K562 (cell line): ENCODE measurements around the gene SEPHS2. TPM values are rescaled to one million over a fixed set of nuclear protein-coding genes. Genes with fewer than 3 reads are reported as not detected.
A peak's percentile ranks its signal among the peaks of the same experiment; 100 is the strongest.

Experiments
- ADNP ChIP-seq: fragments of 200-800 bp; sonication (Bioruptor generic); IDR thresholded peaks from 2 replicates; pipeline ENCODE4 v1.6.1; 2016; ENCODE audit warnings: missing genetic modification characterization, missing compliant biosample characterization
- CCNT2 ChIP-seq: IDR thresholded peaks from 2 replicates; pipeline ENCODE4 v1.6.1; 2011; ENCODE audit warnings: borderline replicate concordance, low read depth, mild to moderate bottlenecking, moderate library complexity, mixed read lengths, low read length; ENCODE audit not compliant: insufficient read length; ENCODE audit errors: extremely low read depth
- CEBPZ ChIP-seq: fragments of 150-350 bp; IDR thresholded peaks from 2 replicates; pipeline ENCODE4 v1.6.1; 2014; ENCODE audit warnings: low read depth, mild to moderate bottlenecking, low read length, borderline replicate concordance
- DIDO1 ChIP-seq: fragments of 450-650 bp; IDR thresholded peaks from 2 replicates; pipeline ENCODE4 v1.6.1; 2016; ENCODE audit warnings: low read depth, missing biosample characterization, missing genetic modification characterization
- FIP1L1 ChIP-seq: fragments of 200-400 bp; formaldehyde crosslinking; IDR thresholded peaks from 2 replicates; pipeline ENCODE4 v1.6.1; 2018; ENCODE audit warnings: mild to moderate bottlenecking, low read depth, low read length; ENCODE audit not compliant: poor library complexity, severe bottlenecking
- FOXP4 ChIP-seq: sonication (generic); formaldehyde crosslinking; IDR thresholded peaks from 2 replicates; pipeline ENCODE4 v1.8.0; 2022; ENCODE audit warnings: mild to moderate bottlenecking, missing genetic modification reagents, borderline replicate concordance
- IRF2 ChIP-seq: sonication (generic); formaldehyde crosslinking; IDR thresholded peaks from 2 replicates; pipeline ENCODE4 v1.8.1; 2022; ENCODE audit warnings: mild to moderate bottlenecking, missing genetic modification reagents
- NEUROD1 ChIP-seq: fragments of 150-350 bp; IDR thresholded peaks from 2 replicates; pipeline ENCODE4 v1.6.1; 2014; ENCODE audit warnings: borderline replicate concordance, low read length, low read depth; ENCODE audit not compliant: partially characterized antibody
- POLR2A ChIP-seq: fragments of 450-650 bp; conservative IDR thresholded peaks from 2 replicates; pipeline ENCODE4 v1.6.1; 2016
- POLR2G ChIP-seq: fragments of 200-400 bp; formaldehyde crosslinking; IDR thresholded peaks from 2 replicates; pipeline ENCODE4 v1.6.1; 2017; ENCODE audit warnings: low read depth, mild to moderate bottlenecking, antibody characterized with exemption, low read length, moderate library complexity
- POLR3A ChIP-seq: IDR thresholded peaks from 2 replicates; pipeline ENCODE4 v1.6.1; 2011; ENCODE audit warnings: borderline replicate concordance, mild to moderate bottlenecking, moderate library complexity; ENCODE audit not compliant: insufficient read length, insufficient read depth; ENCODE audit errors: extremely low read depth
- SAFB ChIP-seq: fragments of 200-400 bp; formaldehyde crosslinking; IDR thresholded peaks from 2 replicates; pipeline ENCODE4 v1.6.1; 2017; ENCODE audit warnings: low read depth, low read length, borderline replicate concordance
- TRIM24 ChIP-seq, 2 experiments: fragments of 450-650 bp; IDR thresholded peaks; 2 replicates each; pipeline ENCODE4 v1.6.1; 2016
- ZNF146 ChIP-seq: IDR thresholded peaks from one replicate; pipeline ENCODE4 v1.6.1; 2018; ENCODE audit warnings: missing compliant biosample characterization; ENCODE audit not compliant: unreplicated experiment
- polyA plus RNA-seq, 8 experiments: library from polyadenylated mRNA; depleted of rRNA in 4 of 8; stranded (reverse) in 5 of 8; unstranded in 3 of 8; fragments of >200 nt; fragmentation: Nextera tagmentation in 2 of 8; fragmentation: Illumina TruSeq in 1 of 8; extraction: Ambion mirVana in 2 of 8; extraction: Trizol in 1 of 8; gene quantifications; 2 replicates each; pipeline versions ENCODE4 v1.2.1 to v1.2.3, GENCODE V29; 2011 to 2014; ENCODE audit warnings: inconsistent platforms in 1 of 8, missing spikeins in 1 of 8
- total RNA-seq, 7 experiments: library from RNA; depleted of rRNA in 6 of 7; stranded (reverse); fragments of >200 nt in 6 of 7; fragmentation: Illumina TruSeq in 2 of 7; extraction: Trizol in 2 of 7; gene quantifications; 2 replicates each; pipeline versions ENCODE4 v1.2.1 to v1.2.3, GENCODE V29; 2011 to 2021; ENCODE audit warnings: low replicate concordance in 1 of 7
- TF ChIP-seq, protein P1 (sequence below): sonication (generic); formaldehyde crosslinking; IDR thresholded peaks from 2 replicates; pipeline ENCODE4 v1.5.0; 2020; ENCODE audit warnings: missing genetic modification reagents
- TF ChIP-seq, protein P2 (sequence below), 3 experiments: IDR thresholded peaks in 2 of 3; conservative IDR thresholded peaks in 1 of 3; 2 replicates each; pipeline ENCODE4 v1.5.1; 2011 to 2012; ENCODE audit warnings: low read length in 3 of 3, mild to moderate bottlenecking in 3 of 3, control low read depth in 2 of 3, improper control_type of control experiment in 1 of 3, inconsistent platforms in 1 of 3, low read depth in 1 of 3, mixed read lengths in 1 of 3, moderate library complexity in 1 of 3; ENCODE audit not compliant: insufficient read depth in 2 of 3
- TF ChIP-seq, protein P3 (sequence below): fragments of 250-450 bp; sonication (Bioruptor Pico); IDR thresholded peaks from 2 replicates; pipeline ENCODE4 v1.8.0; 2022; ENCODE audit warnings: inconsistent platforms, mild to moderate bottlenecking, moderate library complexity, borderline replicate concordance

Gene SEPHS2
- total and polyA plus RNA-seq, 9 of the 15 experiments (the other 6 are each of a cell fraction or from before 2014, with no cell fraction given), result 20.9 to 90.6 (median 43.4) TPM

DNA sequence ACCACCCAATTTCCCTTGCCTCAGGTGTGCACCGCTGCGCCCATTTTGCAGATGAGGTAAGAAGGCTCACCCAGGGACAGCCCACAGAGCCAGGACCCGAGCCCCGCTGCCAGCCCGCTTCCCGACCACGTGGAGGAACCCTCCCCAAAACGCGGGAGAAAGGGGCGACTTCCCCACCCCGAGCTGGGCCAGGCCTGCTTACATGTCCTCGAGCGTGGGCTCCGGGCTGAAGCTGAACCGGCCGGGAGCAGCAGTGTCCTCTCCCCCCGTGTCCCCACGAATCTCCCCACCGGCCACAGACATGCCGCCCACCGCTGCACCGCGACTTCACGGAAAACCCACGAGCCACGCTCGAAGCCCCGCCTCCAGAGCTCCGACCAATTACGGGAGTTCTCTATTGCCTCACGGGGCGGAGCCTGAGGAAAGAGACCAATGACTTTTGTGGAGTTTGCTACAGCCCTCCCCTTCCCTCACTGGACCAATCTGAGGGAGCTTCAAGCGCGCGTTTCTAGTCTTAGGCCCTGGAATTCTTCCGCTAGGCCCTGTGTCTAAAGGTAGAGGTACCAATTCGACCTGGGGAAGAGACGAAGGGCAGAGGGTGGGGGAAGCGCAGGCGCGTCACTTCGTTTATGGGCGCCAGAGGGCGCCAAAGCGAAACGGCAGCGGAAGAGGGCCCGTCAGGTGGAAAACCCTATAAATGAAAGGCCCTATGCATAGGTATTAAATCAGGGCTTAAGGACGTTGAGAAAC, 15.8 kb downstream of the SEPHS2 start, which contains the start of gene DCTPP1 (continued):
- TF ChIP-seq FOXP4 (CRISPR knock-in tag) (0 out of 2 replicates have a peak, but pooled peaks have one; percentile 20), DIDO1 (tag) (no peak), FIP1L1 (no peak), POLR2A (peak; percentile 82), SAFB (peak; percentile 95), ADNP (tag) (no peak), POLR3A (no peak), NEUROD1 (peak; percentile 49), POLR2G (peak; percentile 84), CEBPZ (no peak), CCNT2 (peak; percentile 1), IRF2 (CRISPR knock-in tag) (no peak), TRIM24 (IDR thresholded peaks at IDR 0.05) (no peak), ZNF146 (CRISPR knock-in tag) (no peak)
- TF ChIP-seq, protein P1, sequence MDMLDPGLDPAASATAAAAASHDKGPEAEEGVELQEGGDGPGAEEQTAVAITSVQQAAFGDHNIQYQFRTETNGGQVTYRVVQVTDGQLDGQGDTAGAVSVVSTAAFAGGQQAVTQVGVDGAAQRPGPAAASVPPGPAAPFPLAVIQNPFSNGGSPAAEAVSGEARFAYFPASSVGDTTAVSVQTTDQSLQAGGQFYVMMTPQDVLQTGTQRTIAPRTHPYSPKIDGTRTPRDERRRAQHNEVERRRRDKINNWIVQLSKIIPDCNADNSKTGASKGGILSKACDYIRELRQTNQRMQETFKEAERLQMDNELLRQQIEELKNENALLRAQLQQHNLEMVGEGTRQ, result peak; percentile 12; the same call in 1 of the 2 replicates
- TF ChIP-seq, protein P2, sequence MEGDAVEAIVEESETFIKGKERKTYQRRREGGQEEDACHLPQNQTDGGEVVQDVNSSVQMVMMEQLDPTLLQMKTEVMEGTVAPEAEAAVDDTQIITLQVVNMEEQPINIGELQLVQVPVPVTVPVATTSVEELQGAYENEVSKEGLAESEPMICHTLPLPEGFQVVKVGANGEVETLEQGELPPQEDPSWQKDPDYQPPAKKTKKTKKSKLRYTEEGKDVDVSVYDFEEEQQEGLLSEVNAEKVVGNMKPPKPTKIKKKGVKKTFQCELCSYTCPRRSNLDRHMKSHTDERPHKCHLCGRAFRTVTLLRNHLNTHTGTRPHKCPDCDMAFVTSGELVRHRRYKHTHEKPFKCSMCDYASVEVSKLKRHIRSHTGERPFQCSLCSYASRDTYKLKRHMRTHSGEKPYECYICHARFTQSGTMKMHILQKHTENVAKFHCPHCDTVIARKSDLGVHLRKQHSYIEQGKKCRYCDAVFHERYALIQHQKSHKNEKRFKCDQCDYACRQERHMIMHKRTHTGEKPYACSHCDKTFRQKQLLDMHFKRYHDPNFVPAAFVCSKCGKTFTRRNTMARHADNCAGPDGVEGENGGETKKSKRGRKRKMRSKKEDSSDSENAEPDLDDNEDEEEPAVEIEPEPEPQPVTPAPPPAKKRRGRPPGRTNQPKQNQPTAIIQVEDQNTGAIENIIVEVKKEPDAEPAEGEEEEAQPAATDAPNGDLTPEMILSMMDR (IDR thresholded peaks at IDR 0.05 in 2 of 3, conservative IDR thresholded peaks at IDR 0.05 in 1 of 3; ENCODE audit: insufficient read depth in 2 of 3, low read depth in 1 of 3, low read length in 3 of 3), result peak; percentile 82 to 96 (median 88)
- TF ChIP-seq, protein P3, sequence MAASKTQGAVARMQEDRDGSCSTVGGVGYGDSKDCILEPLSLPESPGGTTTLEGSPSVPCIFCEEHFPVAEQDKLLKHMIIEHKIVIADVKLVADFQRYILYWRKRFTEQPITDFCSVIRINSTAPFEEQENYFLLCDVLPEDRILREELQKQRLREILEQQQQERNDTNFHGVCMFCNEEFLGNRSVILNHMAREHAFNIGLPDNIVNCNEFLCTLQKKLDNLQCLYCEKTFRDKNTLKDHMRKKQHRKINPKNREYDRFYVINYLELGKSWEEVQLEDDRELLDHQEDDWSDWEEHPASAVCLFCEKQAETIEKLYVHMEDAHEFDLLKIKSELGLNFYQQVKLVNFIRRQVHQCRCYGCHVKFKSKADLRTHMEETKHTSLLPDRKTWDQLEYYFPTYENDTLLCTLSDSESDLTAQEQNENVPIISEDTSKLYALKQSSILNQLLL (CRISPR knock-in tag), result no peak
